ENCODE data around the gene SCYGR7.

The SCYGR7 gene

GRCh38 chr2:227759411-227760118, 31.4 kb downstream of the SCYGR7 start:
- no peak for DNase-seq

- DNase-seq = no peak
These were observed 33.8 kb downstream of the SCYGR7 start for GRCh38 chr2:227761740-227762476.

GRCh38 chr2:227765788-227766372, 37.7 kb downstream of the SCYGR7 start:
- DNase-seq = no peak

- DNase-seq = peak; percentile 68
These were observed 38.3 kb downstream of the SCYGR7 start for GRCh38 chr2:227766373-227766883.

GRCh38 chr2:227767830-227768229, 39.7 kb downstream of the SCYGR7 start:
- no peak for DNase-seq

GRCh38 chr2:227772197-227772661, 44.1 kb downstream of the SCYGR7 start:
- no peak for DNase-seq

GRCh38 chr2:227772932-227773331, 44.8 kb downstream of the SCYGR7 start:
- DNase-seq = no peak

- DNase-seq = no peak
These were observed 46.0 kb downstream of the SCYGR7 start for GRCh38 chr2:227774011-227774624.

- no peak for DNase-seq
These were observed 47.0 kb downstream of the SCYGR7 start for GRCh38 chr2:227774895-227775842.

Data from fibroblast of skin of back (primary cell).